ENCODE data around the gene SH3PXD2A. TPM values are rescaled to one million over a fixed set of nuclear protein-coding genes. Genes with fewer than 3 reads are reported as not detected.

The SH3PXD2A gene
- total and polyA plus RNA-seq, 2 experiments from 2014 or later = 1.8 to 5.0 TPM

- TF ChIP-seq EZH2 (IDR thresholded peaks at IDR 0.05; ENCODE audit: low read depth, unreplicated experiment) (no peak), NANOG (IDR thresholded peaks at IDR 0.05; ENCODE audit: borderline replicate concordance) (no peak), CTCF (conservative IDR thresholded peaks at IDR 0.05; ENCODE audit: low read depth in 2 of 2) (no peak), JUNB (IDR thresholded peaks at IDR 0.05; ENCODE audit: unreplicated experiment) (no peak)
These were observed 34.9 kb upstream of the SH3PXD2A start (continued) for GRCh38 chr10:103890194-103890658.

- Mint-ChIP-seq H3K27me3 (ENCODE audit: insufficient read depth, low read depth, poor library complexity) (peaks cover 9% of the 10 kb centered on the region), H3K27ac (no peak overlapping the region), H3K9me3 (no peaks in the 10 kb centered on the region), H3K4me3 (no peak overlapping the region), H3K4me1 (peaks cover 5% of the 10 kb centered on the region), H3K36me3 (ENCODE audit: low read depth) (no peaks in the 10 kb centered on the region)
- DNase-seq (ENCODE audit: low spot score) (no peak), ATAC-seq (no peak)
- H3K79me2 ChIP-seq (replicated peaks; ENCODE audit: insufficient read depth) = no peaks in the 10 kb centered on the region
- no peaks in the 10 kb centered on the region for H3K4me1 ChIP-seq (ENCODE audit: insufficient read depth)
- H2AFZ ChIP-seq = no peak overlapping the region
- H3K27ac ChIP-seq (ENCODE audit: low read depth) = no peak overlapping the region
- TF ChIP-seq REST (IDR thresholded peaks at IDR 0.05; ENCODE audit: unreplicated experiment) = no peak
- no peak for TF ChIP-seq EZH2phosphoT487 (IDR thresholded peaks at IDR 0.05; ENCODE audit: unreplicated experiment)
- TF ChIP-seq JUNB (IDR thresholded peaks at IDR 0.05; ENCODE audit: unreplicated experiment) = no peak
- no peak for TF ChIP-seq STAT1 (IDR thresholded peaks at IDR 0.05; ENCODE audit: unreplicated experiment)
- no peak for TF ChIP-seq EZH2 (IDR thresholded peaks at IDR 0.05; ENCODE audit: low read depth, unreplicated experiment)
- no peak for TF ChIP-seq ZNF462 (CRISPR knock-in tag; IDR thresholded peaks at IDR 0.05)
- no peaks in the 10 kb centered on the region for H4K20me1 ChIP-seq (replicated peaks; ENCODE audit: insufficient read depth)
- peaks cover 6% of the 10 kb centered on the region; the same call in 1 of the 2 replicates for H3K36me3 ChIP-seq (ENCODE audit: insufficient read depth)
- no peaks in the 10 kb centered on the region for H3K9me2 ChIP-seq (ENCODE audit: insufficient read depth)
- no peak overlapping the region for H3K4me3 ChIP-seq
- H3K4me2 ChIP-seq = no peak overlapping the region
- H3K27me3 ChIP-seq (ENCODE audit: insufficient read depth) = no peaks in the 10 kb centered on the region
- H3F3A ChIP-seq (replicated peaks; ENCODE audit: low read depth) = no peaks in the 10 kb centered on the region
These were observed 33.8 kb upstream of the SH3PXD2A start for GRCh38 chr10:103889121-103889720.
